Skeletal muscle satellite cell (primary cell): ENCODE data around the gene DNAH9.

Experiments
- H3K27me3 ChIP-seq: 2 replicates; pipeline ENCODE4 v1.7.0; 2013; ENCODE audit warnings: low read length; ENCODE audit not compliant: control insufficient read depth, insufficient read depth
- H3K36me3 ChIP-seq: 2 replicates; pipeline ENCODE4 v1.7.0; 2013; ENCODE audit warnings: mild to moderate bottlenecking, control low read depth, low read length; ENCODE audit not compliant: insufficient read depth
- H3K4me1 ChIP-seq: 2 replicates; pipeline ENCODE4 v1.7.0; 2013; ENCODE audit warnings: low read length; ENCODE audit not compliant: control insufficient read depth, insufficient read depth
- H3K4me2 ChIP-seq: 2 replicates; pipeline ENCODE4 v1.7.0; 2013; ENCODE audit warnings: mild to moderate bottlenecking, low read length
- H3K4me3 ChIP-seq: 2 replicates; pipeline ENCODE4 v1.7.0; 2013; ENCODE audit warnings: low read length
- H3K9ac ChIP-seq: 2 replicates; pipeline ENCODE4 v1.7.0; 2013; ENCODE audit warnings: mild to moderate bottlenecking, low read depth, low read length, moderate library complexity
- H3K9me3 ChIP-seq: replicated peaks from 2 replicates; pipeline ENCODE4 v1.7.0; 2013; ENCODE audit warnings: mild to moderate bottlenecking, control low read depth, low read length

Gene DNAH9

GRCh38 chr17:11610999-11611566 lies 12.8 kb downstream of the DNAH9 start:
- no peak overlapping the region for H3K9ac ChIP-seq
- peaks cover 32% of the 10 kb centered on the region for H3K9me3 ChIP-seq
- H3K4me2 ChIP-seq, result no peak overlapping the region
- H3K4me3 ChIP-seq, result no peak overlapping the region
- H3K4me1 ChIP-seq, result no peaks in the 10 kb centered on the region
- no peaks in the 10 kb centered on the region for H3K27me3 ChIP-seq
- no peaks in the 10 kb centered on the region for H3K36me3 ChIP-seq

- Histone ChIP-seq H3K9ac (no peak overlapping the region), H3K4me1 (no peaks in the 10 kb centered on the region), H3K27me3 (no peaks in the 10 kb centered on the region), H3K9me3 (peaks cover 28% of the 10 kb centered on the region), H3K4me3 (no peak overlapping the region), H3K36me3 (no peaks in the 10 kb centered on the region), H3K4me2 (no peak overlapping the region)
Measured at GRCh38 chr17:11612956-11613355, 14.7 kb downstream of the DNAH9 start.

GRCh38 chr17:11618861-11619566 lies 20.7 kb downstream of the DNAH9 start:
- H3K4me1 ChIP-seq, result no peaks in the 10 kb centered on the region
- H3K4me2 ChIP-seq, result no peak overlapping the region
- H3K9ac ChIP-seq, result no peak overlapping the region
- H3K4me3 ChIP-seq, result no peak overlapping the region
- H3K9me3 ChIP-seq, result peaks cover 8% of the 10 kb centered on the region
- H3K27me3 ChIP-seq, result no peaks in the 10 kb centered on the region
- H3K36me3 ChIP-seq, result no peaks in the 10 kb centered on the region

GRCh38 chr17:11622492-11622891 lies 24.2 kb downstream of the DNAH9 start:
- Histone ChIP-seq H3K4me2 (no peak overlapping the region), H3K4me3 (no peak overlapping the region), H3K9ac (no peak overlapping the region)

GRCh38 chr17:11624976-11625375 lies 26.7 kb downstream of the DNAH9 start:
- H3K9me3 ChIP-seq, result peaks cover 9% of the 10 kb centered on the region
- H3K27me3 ChIP-seq, result no peaks in the 10 kb centered on the region
- H3K9ac ChIP-seq, result no peak overlapping the region
- H3K36me3 ChIP-seq, result no peaks in the 10 kb centered on the region
- H3K4me1 ChIP-seq, result no peaks in the 10 kb centered on the region
- no peak overlapping the region for H3K4me3 ChIP-seq
- no peak overlapping the region for H3K4me2 ChIP-seq

More at GRCh38 chr17:11622492-11622891, 24.2 kb downstream of the DNAH9 start:
- H3K36me3 ChIP-seq, result no peaks in the 10 kb centered on the region
- H3K27me3 ChIP-seq, result no peaks in the 10 kb centered on the region
- H3K9me3 ChIP-seq, result no peaks in the 10 kb centered on the region
- no peaks in the 10 kb centered on the region for H3K4me1 ChIP-seq

GRCh38 chr17:11625878-11626277 lies 27.6 kb downstream of the DNAH9 start:
- no peaks in the 10 kb centered on the region for H3K36me3 ChIP-seq
- H3K9me3 ChIP-seq, result peaks cover 9% of the 10 kb centered on the region
- no peaks in the 10 kb centered on the region for H3K4me1 ChIP-seq
- H3K4me2 ChIP-seq, result no peak overlapping the region
- H3K4me3 ChIP-seq, result no peak overlapping the region
- H3K27me3 ChIP-seq, result no peaks in the 10 kb centered on the region
- no peak overlapping the region for H3K9ac ChIP-seq

GRCh38 chr17:11627301-11627940 lies 29.2 kb downstream of the DNAH9 start:
- Histone ChIP-seq H3K27me3 (no peaks in the 10 kb centered on the region), H3K9me3 (peaks cover 9% of the 10 kb centered on the region), H3K36me3 (no peaks in the 10 kb centered on the region), H3K4me2 (no peak overlapping the region), H3K4me3 (no peak overlapping the region), H3K9ac (no peak overlapping the region), H3K4me1 (no peaks in the 10 kb centered on the region)

- no peak overlapping the region for H3K4me2 ChIP-seq
- H3K4me1 ChIP-seq, result no peaks in the 10 kb centered on the region
- H3K27me3 ChIP-seq, result no peaks in the 10 kb centered on the region
- no peak overlapping the region for H3K4me3 ChIP-seq
- no peaks in the 10 kb centered on the region for H3K36me3 ChIP-seq
- H3K9me3 ChIP-seq, result peaks cover 14% of the 10 kb centered on the region
- H3K9ac ChIP-seq, result no peak overlapping the region
Measured at GRCh38 chr17:11628374-11628773, 30.1 kb downstream of the DNAH9 start.

- H3K9ac ChIP-seq, result no peak overlapping the region
- H3K4me2 ChIP-seq, result no peak overlapping the region
- H3K36me3 ChIP-seq, result no peaks in the 10 kb centered on the region
- H3K27me3 ChIP-seq, result no peaks in the 10 kb centered on the region
- H3K9me3 ChIP-seq, result peaks cover 14% of the 10 kb centered on the region
- H3K4me3 ChIP-seq, result no peak overlapping the region
- no peaks in the 10 kb centered on the region for H3K4me1 ChIP-seq
Measured at GRCh38 chr17:11628831-11629230, 30.6 kb downstream of the DNAH9 start.

GRCh38 chr17:11636771-11637170 lies 38.5 kb downstream of the DNAH9 start:
- no peaks in the 10 kb centered on the region for H3K36me3 ChIP-seq
- H3K4me2 ChIP-seq, result no peak overlapping the region
- peaks cover 17% of the 10 kb centered on the region for H3K9me3 ChIP-seq
- H3K4me3 ChIP-seq, result no peak overlapping the region
- no peaks in the 10 kb centered on the region for H3K27me3 ChIP-seq
- no peaks in the 10 kb centered on the region for H3K4me1 ChIP-seq
- no peak overlapping the region for H3K9ac ChIP-seq

GRCh38 chr17:11637796-11638195 lies 39.5 kb downstream of the DNAH9 start:
- peaks cover 15% of the 10 kb centered on the region for H3K9me3 ChIP-seq

More at GRCh38 chr17:11637796-11638195, 39.5 kb downstream of the DNAH9 start:
- Histone ChIP-seq H3K27me3 (no peaks in the 10 kb centered on the region), H3K4me3 (no peak overlapping the region), H3K9ac (no peak overlapping the region), H3K36me3 (no peaks in the 10 kb centered on the region), H3K4me2 (no peak overlapping the region), H3K4me1 (no peaks in the 10 kb centered on the region)
